T-helper 1 cell treated with Interleukin-12 subunit alpha and Interleukin-12 subunit beta and Interleukin-4 antibody, amounts not matched to agents 30 μg/mL and 1 μg/mL, for 36 hours (primary cell): Measurements from ENCODE around the gene FCER1G.
A peak's percentile ranks its signal among the peaks of the same experiment; 100 is the strongest.

Experiments used
- H3K27ac Mint-ChIP-seq: one replicate; pipeline ENCODE4 v1.8.0; 2021; ENCODE audit warnings: mild to moderate bottlenecking, mixed read lengths
- H3K27me3 Mint-ChIP-seq: one replicate; pipeline ENCODE4 v1.8.0; 2021; ENCODE audit warnings: low read depth, mixed read lengths
- H3K36me3 Mint-ChIP-seq: one replicate; pipeline ENCODE4 v1.8.0; 2021; ENCODE audit warnings: low read depth, mixed read lengths
- H3K4me1 Mint-ChIP-seq: one replicate; pipeline ENCODE4 v1.8.0; 2021; ENCODE audit warnings: low read depth, mixed read lengths
- H3K4me3 Mint-ChIP-seq: one replicate; pipeline ENCODE4 v1.8.0; 2021; ENCODE audit warnings: mild to moderate bottlenecking, moderate library complexity, mixed read lengths
- H3K9me3 Mint-ChIP-seq: one replicate; pipeline ENCODE4 v1.8.0; 2021; ENCODE audit warnings: mixed read lengths

FCER1G gene

GRCh38 chr1:161177936-161178244 is 37.2 kb upstream of the FCER1G start:
- Mint-ChIP-seq H3K36me3 (peaks cover 25% of the 10 kb centered on the region), H3K27me3 (no peaks in the 10 kb centered on the region), H3K4me3 (peak overlapping the region; percentile 95), H3K27ac (peak overlapping the region; percentile 95), H3K9me3 (no peaks in the 10 kb centered on the region), H3K4me1 (peaks cover 65% of the 10 kb centered on the region)

GRCh38 chr1:161179698-161180097 is 35.4 kb upstream of the FCER1G start:
- Mint-ChIP-seq H3K36me3 (peaks cover 18% of the 10 kb centered on the region), H3K27me3 (no peaks in the 10 kb centered on the region), H3K9me3 (no peaks in the 10 kb centered on the region), H3K4me1 (peaks cover 70% of the 10 kb centered on the region), H3K27ac (peak overlapping the region; percentile 86), H3K4me3 (no peak overlapping the region)

GRCh38 chr1:161180639-161181038 is 34.5 kb upstream of the FCER1G start:
- peaks cover 69% of the 10 kb centered on the region for H3K4me1 Mint-ChIP-seq
- no peaks in the 10 kb centered on the region for H3K9me3 Mint-ChIP-seq
- H3K27ac Mint-ChIP-seq: peak overlapping the region; percentile 86
- no peak overlapping the region for H3K4me3 Mint-ChIP-seq
- peaks cover 13% of the 10 kb centered on the region for H3K36me3 Mint-ChIP-seq
- H3K27me3 Mint-ChIP-seq: no peaks in the 10 kb centered on the region

GRCh38 chr1:161182214-161182613 is 32.9 kb upstream of the FCER1G start:
- Mint-ChIP-seq H3K4me3 (peak overlapping the region; percentile 61), H3K9me3 (no peaks in the 10 kb centered on the region), H3K27ac (peak overlapping the region; percentile 95), H3K27me3 (no peaks in the 10 kb centered on the region), H3K36me3 (peaks cover 6% of the 10 kb centered on the region), H3K4me1 (peaks cover 68% of the 10 kb centered on the region)

GRCh38 chr1:161185282-161185682 is 29.8 kb upstream of the FCER1G start:
- peak overlapping the region; percentile 68 for H3K4me3 Mint-ChIP-seq
- peaks cover 69% of the 10 kb centered on the region for H3K4me1 Mint-ChIP-seq
- H3K27ac Mint-ChIP-seq: peak overlapping the region; percentile 94
- H3K36me3 Mint-ChIP-seq: peaks cover 7% of the 10 kb centered on the region
- H3K9me3 Mint-ChIP-seq: no peaks in the 10 kb centered on the region
- no peaks in the 10 kb centered on the region for H3K27me3 Mint-ChIP-seq

- Mint-ChIP-seq H3K4me1 (peaks cover 64% of the 10 kb centered on the region), H3K27me3 (no peaks in the 10 kb centered on the region), H3K9me3 (no peaks in the 10 kb centered on the region), H3K27ac (peak overlapping the region; percentile 94), H3K4me3 (peak overlapping the region; percentile 68), H3K36me3 (peaks cover 5% of the 10 kb centered on the region)
These were observed 29.3 kb upstream of the FCER1G start for GRCh38 chr1:161185732-161186311.

GRCh38 chr1:161187311-161187710 is 27.8 kb upstream of the FCER1G start:
- H3K27me3 Mint-ChIP-seq: no peaks in the 10 kb centered on the region
- peaks cover 58% of the 10 kb centered on the region for H3K4me1 Mint-ChIP-seq
- H3K4me3 Mint-ChIP-seq: peak overlapping the region; percentile 2
- peak overlapping the region; percentile 94 for H3K27ac Mint-ChIP-seq
- peaks cover 3% of the 10 kb centered on the region for H3K36me3 Mint-ChIP-seq
- no peaks in the 10 kb centered on the region for H3K9me3 Mint-ChIP-seq

- Mint-ChIP-seq H3K27me3 (no peaks in the 10 kb centered on the region), H3K9me3 (no peaks in the 10 kb centered on the region), H3K4me1 (peaks cover 54% of the 10 kb centered on the region), H3K4me3 (no peak overlapping the region), H3K27ac (peak overlapping the region; percentile 28), H3K36me3 (peaks cover 1% of the 10 kb centered on the region)
These were observed 26.7 kb upstream of the FCER1G start for GRCh38 chr1:161188381-161188780.

- Mint-ChIP-seq H3K27me3 (no peaks in the 10 kb centered on the region), H3K9me3 (no peaks in the 10 kb centered on the region), H3K4me3 (no peak overlapping the region), H3K4me1 (peaks cover 49% of the 10 kb centered on the region), H3K36me3 (peaks cover 1% of the 10 kb centered on the region), H3K27ac (peak overlapping the region; percentile 2)
These were observed 26.1 kb upstream of the FCER1G start for GRCh38 chr1:161189036-161189435.

- H3K27ac Mint-ChIP-seq: no peak overlapping the region
- no peaks in the 10 kb centered on the region for H3K9me3 Mint-ChIP-seq
- H3K36me3 Mint-ChIP-seq: peaks cover 1% of the 10 kb centered on the region
- no peaks in the 10 kb centered on the region for H3K27me3 Mint-ChIP-seq
- H3K4me3 Mint-ChIP-seq: no peak overlapping the region
- peaks cover 38% of the 10 kb centered on the region for H3K4me1 Mint-ChIP-seq
These were observed 24.1 kb upstream of the FCER1G start for GRCh38 chr1:161190962-161191521.

- Mint-ChIP-seq H3K9me3 (no peaks in the 10 kb centered on the region), H3K36me3 (peaks cover 1% of the 10 kb centered on the region), H3K27ac (no peak overlapping the region), H3K4me1 (peaks cover 36% of the 10 kb centered on the region), H3K4me3 (no peak overlapping the region), H3K27me3 (no peaks in the 10 kb centered on the region)
These were observed 23.1 kb upstream of the FCER1G start for GRCh38 chr1:161191971-161192370.

- peak overlapping the region; percentile 77 for H3K27ac Mint-ChIP-seq
- H3K4me1 Mint-ChIP-seq: peaks cover 34% of the 10 kb centered on the region
- no peak overlapping the region for H3K4me3 Mint-ChIP-seq
- peaks cover 1% of the 10 kb centered on the region for H3K36me3 Mint-ChIP-seq
- H3K27me3 Mint-ChIP-seq: no peaks in the 10 kb centered on the region
- H3K9me3 Mint-ChIP-seq: no peaks in the 10 kb centered on the region
These were observed 22.3 kb upstream of the FCER1G start for GRCh38 chr1:161192476-161193465.

GRCh38 chr1:161193561-161194235 is 21.4 kb upstream of the FCER1G start:
- Mint-ChIP-seq H3K9me3 (no peaks in the 10 kb centered on the region), H3K27me3 (no peaks in the 10 kb centered on the region), H3K4me3 (no peak overlapping the region), H3K36me3 (no peaks in the 10 kb centered on the region), H3K4me1 (peaks cover 29% of the 10 kb centered on the region), H3K27ac (no peak overlapping the region)

- no peaks in the 10 kb centered on the region for H3K9me3 Mint-ChIP-seq
- H3K4me3 Mint-ChIP-seq: no peak overlapping the region
- no peaks in the 10 kb centered on the region for H3K27me3 Mint-ChIP-seq
- H3K4me1 Mint-ChIP-seq: peaks cover 34% of the 10 kb centered on the region
- H3K27ac Mint-ChIP-seq: peak overlapping the region; percentile 67
- H3K36me3 Mint-ChIP-seq: no peaks in the 10 kb centered on the region
These were observed 19.9 kb upstream of the FCER1G start for GRCh38 chr1:161195171-161195570.
